ENCODE data around the gene PARP6.
A peak's percentile ranks its signal among the peaks of the same experiment; 100 is the strongest.

The PARP6 gene

GRCh38 chr15:72272213-72272996 lies at the start of gene PARP6:
TSS of gene PARP6 (minus strand) at chr15:72272554. CDS start at chr15:72267477, 5,077 bp downstream.
- peak; percentile 98 for DNase-seq

- peak; percentile 75 for DNase-seq
Measured at GRCh38 chr15:72319985-72320671, 47.8 kb upstream of the PARP6 start, which contains the start of gene CELF6. TSS of gene CELF6 (minus strand) at chr15:72320157. CDS start at chr15:72319874, 283 bp downstream.

DNA sequence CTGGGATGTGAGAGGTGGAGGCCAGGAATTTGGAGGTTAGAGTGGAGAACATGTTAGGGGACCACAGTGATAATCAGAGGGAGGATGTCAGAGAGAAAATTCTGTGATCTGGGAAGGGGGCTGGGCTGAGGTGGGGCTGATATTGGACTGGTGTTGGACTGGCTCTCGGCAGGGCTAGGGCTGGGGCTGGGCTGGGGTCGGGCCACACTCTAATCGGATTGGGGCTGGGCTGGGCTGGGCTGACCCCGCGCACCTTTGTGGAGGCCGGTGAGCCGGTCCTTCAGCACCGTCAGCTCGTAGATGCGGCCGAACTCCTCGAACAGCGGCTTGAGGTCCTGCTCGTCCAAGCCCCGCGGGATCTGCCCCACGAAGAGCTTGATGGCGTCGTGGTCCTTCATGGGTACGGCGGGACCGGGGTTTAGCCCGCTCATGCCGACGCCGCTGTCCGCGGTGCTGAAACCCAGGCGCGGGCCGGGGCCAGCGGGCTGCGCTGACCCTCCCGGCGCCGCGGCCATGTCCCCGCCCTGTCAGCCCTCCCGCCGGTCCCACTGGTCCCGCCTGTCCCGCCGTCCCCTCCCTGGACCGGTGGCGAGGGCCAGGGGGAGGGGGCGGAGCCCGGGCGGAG lies 47.1 kb upstream of the PARP6 start:
- DNase-seq: peak; percentile 33

GRCh38 chr15:72318408-72318942 lies 46.1 kb upstream of the PARP6 start:
- no peak for DNase-seq

DNA sequence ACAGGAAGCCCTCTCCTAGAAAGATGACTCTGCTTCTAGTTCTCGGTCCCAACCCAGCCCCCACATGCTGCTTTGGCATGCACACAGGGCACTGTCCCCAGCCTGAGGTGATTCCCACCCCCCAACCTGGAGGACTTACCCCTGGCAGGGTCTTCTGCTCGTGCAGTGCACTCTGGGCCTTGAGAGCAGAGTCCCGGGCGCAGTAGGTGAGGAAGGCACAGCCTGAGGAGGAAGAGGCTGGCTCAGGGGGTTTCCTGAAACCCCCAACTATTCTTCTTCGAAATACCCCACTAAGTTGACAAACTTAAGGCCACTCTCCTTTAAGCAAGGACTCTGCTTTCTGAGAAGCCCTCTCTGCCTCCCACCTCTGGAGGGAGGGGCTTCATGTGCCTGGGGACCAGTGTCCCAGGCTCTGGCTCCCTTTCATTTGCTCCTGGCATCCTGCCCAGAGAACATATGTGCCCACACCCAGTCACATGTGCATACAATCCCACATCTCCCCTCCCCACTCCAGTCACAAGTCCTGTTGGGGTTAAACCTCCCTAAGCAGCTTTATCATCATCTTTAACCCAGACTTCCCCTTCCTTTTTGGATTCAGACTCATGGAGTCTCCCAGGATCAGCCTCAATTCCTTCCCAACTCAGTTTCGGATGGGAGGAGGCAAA lies 43.5 kb upstream of the PARP6 start:
- no peak for DNase-seq

DNA sequence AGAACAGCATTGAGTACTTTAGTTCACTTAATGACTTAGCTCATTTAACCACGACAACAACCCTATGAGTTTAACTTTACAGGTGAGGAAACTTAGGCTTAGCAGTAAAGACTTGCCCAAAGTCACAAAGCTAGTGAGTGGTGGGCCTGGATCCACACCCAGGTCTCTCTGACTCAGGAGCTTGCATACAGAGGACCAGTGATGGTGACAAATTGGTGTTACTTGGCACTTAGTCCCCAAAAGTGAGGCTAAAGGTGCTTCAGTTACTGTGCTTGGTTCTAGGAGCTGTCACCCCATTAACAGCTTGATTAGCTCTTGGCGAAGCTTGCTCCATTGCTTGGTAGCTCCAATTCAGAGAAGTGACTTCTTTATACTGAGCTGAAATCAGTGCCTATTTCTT lies 41.5 kb upstream of the PARP6 start:
- DNase-seq: no peak

GRCh38 chr15:72313448-72313840 lies 41.1 kb upstream of the PARP6 start:
- DNase-seq: no peak

GRCh38 chr15:72312605-72313447 lies 40.5 kb upstream of the PARP6 start:
- DNase-seq: peak; percentile 52

- no peak for DNase-seq
Measured at GRCh38 chr15:72307026-72307425, 34.7 kb upstream of the PARP6 start.

GRCh38 chr15:72306211-72306785 lies 33.9 kb upstream of the PARP6 start:
- peak; percentile 44 for DNase-seq

GRCh38 chr15:72304596-72304995 lies 32.2 kb upstream of the PARP6 start:
- no peak for DNase-seq

DNA sequence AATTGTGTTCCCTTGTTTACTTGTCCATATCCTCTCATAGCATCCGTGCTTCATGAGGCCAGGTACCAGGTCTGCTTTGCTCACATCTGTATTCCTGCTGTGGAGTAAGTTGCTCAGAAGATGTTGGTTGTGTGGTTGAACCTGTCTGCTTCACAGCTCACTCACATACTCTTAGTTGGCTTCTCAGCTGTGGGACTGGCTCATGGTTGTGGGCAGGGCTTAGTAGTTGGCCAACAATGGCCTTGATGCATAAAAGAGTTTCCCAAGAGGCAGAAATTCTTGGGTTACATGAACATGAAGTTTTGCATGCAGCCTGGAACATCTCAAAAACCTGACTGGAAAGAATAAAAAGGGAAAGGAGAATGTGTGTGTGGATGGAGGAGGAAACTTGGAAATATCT lies 30.6 kb upstream of the PARP6 start:
- DNase-seq: no peak

DNA sequence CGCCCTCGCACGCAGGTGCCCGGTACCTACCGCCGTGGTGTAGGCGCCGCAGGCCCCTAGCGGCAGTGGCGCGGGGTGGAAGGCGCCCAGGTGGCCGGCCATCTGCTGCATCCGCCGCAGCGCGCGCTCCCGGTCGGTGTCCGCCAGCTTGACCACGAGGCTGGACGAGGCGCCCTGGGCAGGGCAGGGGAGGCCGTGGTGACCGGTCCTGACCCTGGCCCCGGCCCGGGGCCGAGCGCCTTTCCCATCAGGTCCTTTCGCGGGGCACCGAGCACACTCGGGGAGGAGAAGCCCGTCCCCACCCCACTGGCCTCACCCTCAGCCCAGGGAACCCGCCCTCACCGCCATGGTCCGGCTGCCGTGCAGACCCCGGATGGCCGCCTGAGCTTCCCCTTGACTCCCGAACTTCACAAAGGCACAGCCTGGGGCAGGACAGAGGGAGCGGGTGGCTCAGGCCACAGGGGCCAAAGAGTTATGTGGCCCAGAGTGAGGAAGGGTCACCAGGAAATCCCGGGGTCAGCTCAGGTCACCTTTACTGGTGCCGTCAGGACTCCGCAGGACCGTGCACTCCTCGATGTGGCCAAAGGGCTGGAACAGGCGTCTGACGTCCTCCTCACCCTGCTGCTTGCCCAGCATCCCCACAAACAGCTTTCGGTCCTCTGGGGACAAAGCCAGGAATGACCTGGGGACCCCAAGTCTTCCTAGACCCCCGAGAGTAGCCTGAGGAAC lies 17.4 kb upstream of the PARP6 start:
- no peak for DNase-seq

- no peak for DNase-seq
Measured at GRCh38 chr15:72288796-72289596, 16.6 kb upstream of the PARP6 start.

- DNase-seq: peak; percentile 50
Measured at GRCh38 chr15:72285927-72286516, 13.7 kb upstream of the PARP6 start.

GRCh38 chr15:72285402-72285801 lies 13.0 kb upstream of the PARP6 start:
- DNase-seq: no peak

- no peak for DNase-seq
Measured at GRCh38 chr15:72284781-72285180, 12.4 kb upstream of the PARP6 start.

GRCh38 chr15:72281713-72282112 lies 9.4 kb upstream of the PARP6 start:
- DNase-seq: no peak

GRCh38 chr15:72280751-72281150 lies 8.4 kb upstream of the PARP6 start:
- DNase-seq: no peak

DNA sequence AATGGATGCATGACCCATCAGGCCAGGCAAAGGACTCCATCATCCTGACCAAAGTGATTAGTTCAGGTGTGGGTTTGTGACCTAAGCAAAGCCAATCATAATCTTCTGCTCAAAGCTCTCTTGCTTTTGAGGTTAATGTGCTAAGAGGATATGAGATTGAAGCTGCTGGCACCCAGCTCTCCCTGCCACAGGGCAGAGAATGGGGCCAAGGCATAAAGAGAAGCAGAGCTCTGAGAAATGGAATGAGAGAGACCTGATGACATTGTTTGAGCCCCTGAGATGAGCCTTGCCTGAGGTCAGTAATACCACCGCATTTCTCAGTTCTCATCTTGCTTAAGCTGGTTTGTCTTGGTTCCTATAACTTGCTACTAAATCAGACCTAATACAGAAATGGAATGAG lies 6.4 kb upstream of the PARP6 start:
- DNase-seq: no peak

All from activated CD4-positive, alpha-beta T cell treated with anti-CD3 and anti-CD28 coated beads, Interleukin-2, amount 50 U/mL, for 1 hour (primary cell).